Lung (tissue), 12 donors: ENCODE measurements around the gene MED12L. TPM values are rescaled to one million over a fixed set of nuclear protein-coding genes. Genes with fewer than 3 reads are reported as not detected.

ENCODE experiments used
- ATAC-seq: fragments of 200-7000 bp; cut with Tn5 transposase; one replicate; pipeline ENCODE4 v1.9.1; 2020; ENCODE audit warnings: moderate number of reproducible peaks; ENCODE audit not compliant: insufficient read depth, low FRiP score
- DNase-seq, 3 donors: peaks; one replicate each; pipeline ENCODE4 v3.0.0-alpha.2; 2013 to 2017
- H3K27ac ChIP-seq, 2 donors: one replicate each; pipeline ENCODE4 v1.5.1; 2013; ENCODE audit warnings: mild to moderate bottlenecking in 2 of 2, moderate library complexity in 2 of 2, control low read depth in 1 of 2, inconsistent platforms in 1 of 2, low read depth in 1 of 2, low read length in 1 of 2
- H3K27me3 ChIP-seq, 3 donors: one replicate each; pipeline ENCODE4 v1.5.1; 2013; ENCODE audit warnings: low read length in 2 of 3; ENCODE audit not compliant: control insufficient read depth in 3 of 3, insufficient read depth in 3 of 3
- H3K36me3 ChIP-seq, 4 donors: one replicate each; pipeline ENCODE4 v1.5.1; 2013; ENCODE audit warnings: low read length in 4 of 4, mild to moderate bottlenecking in 1 of 4, moderate library complexity in 1 of 4; ENCODE audit not compliant: control insufficient read depth in 4 of 4, insufficient read depth in 4 of 4
- H3K4me1 ChIP-seq, 5 donors: one replicate each; pipeline ENCODE4 v1.5.1; 2013; ENCODE audit warnings: low read length in 5 of 5, mild to moderate bottlenecking in 2 of 5, moderate library complexity in 1 of 5; ENCODE audit not compliant: control insufficient read depth in 5 of 5, insufficient read depth in 5 of 5
- H3K4me3 ChIP-seq: one replicate; pipeline ENCODE4 v1.5.1; 2013; ENCODE audit warnings: mild to moderate bottlenecking, control low read depth, moderate library complexity
- H3K9ac ChIP-seq, 2 donors: one replicate each; pipeline ENCODE4 v1.5.1; 2013; ENCODE audit warnings: low read length in 2 of 2, control low read depth in 1 of 2; ENCODE audit not compliant: insufficient read depth in 1 of 2
- H3K9me3 ChIP-seq, 4 donors: one replicate each; pipeline ENCODE4 v1.5.1; 2013; ENCODE audit warnings: low read length in 3 of 4, mild to moderate bottlenecking in 1 of 4, moderate library complexity in 1 of 4; ENCODE audit not compliant: control insufficient read depth in 4 of 4, insufficient read depth in 3 of 4
- WGBS, 2 donors: extraction: QIAGEN DNeasy Blood & Tissue Kit; methylation state at CpG; one replicate each; pipeline ENCODE4 v1.1.7; 2013; 5-methylcytosine and 5-hydroxymethylcytosine counted together
- polyA plus RNA-seq, 2 donors: library from polyadenylated mRNA; stranded (reverse); fragments of 200-250 nt; gene quantifications; one replicate each; pipeline ENCODE4 v1.2.1, GENCODE V29; 2013
- total RNA-seq, 2 donors: library from RNA; depleted of rRNA in 1 of 2; stranded (reverse); fragments of >200 nt in 1 of 2; gene quantifications; one replicate each; pipeline ENCODE4 v1.2.1, GENCODE V29; 2014 to 2021
- TF ChIP-seq, protein P1 (sequence below): IDR thresholded peaks from 2 replicates; pipeline ENCODE4 v1.5.1; 2012; ENCODE audit warnings: mild to moderate bottlenecking; ENCODE audit errors: control extremely low read depth, extremely low read depth
- donor health status: control.
- donor health status: control.
- donor health status: Bipolar disorder and iron deficiency.
- donor health status: healthy.
- donor health status: DM: yes; HTN: yes; CAD: no.

MED12L gene
- total and polyA plus RNA-seq, 4 donors, result 0.02 to 0.82 (median 0.30) TPM

DNA sequence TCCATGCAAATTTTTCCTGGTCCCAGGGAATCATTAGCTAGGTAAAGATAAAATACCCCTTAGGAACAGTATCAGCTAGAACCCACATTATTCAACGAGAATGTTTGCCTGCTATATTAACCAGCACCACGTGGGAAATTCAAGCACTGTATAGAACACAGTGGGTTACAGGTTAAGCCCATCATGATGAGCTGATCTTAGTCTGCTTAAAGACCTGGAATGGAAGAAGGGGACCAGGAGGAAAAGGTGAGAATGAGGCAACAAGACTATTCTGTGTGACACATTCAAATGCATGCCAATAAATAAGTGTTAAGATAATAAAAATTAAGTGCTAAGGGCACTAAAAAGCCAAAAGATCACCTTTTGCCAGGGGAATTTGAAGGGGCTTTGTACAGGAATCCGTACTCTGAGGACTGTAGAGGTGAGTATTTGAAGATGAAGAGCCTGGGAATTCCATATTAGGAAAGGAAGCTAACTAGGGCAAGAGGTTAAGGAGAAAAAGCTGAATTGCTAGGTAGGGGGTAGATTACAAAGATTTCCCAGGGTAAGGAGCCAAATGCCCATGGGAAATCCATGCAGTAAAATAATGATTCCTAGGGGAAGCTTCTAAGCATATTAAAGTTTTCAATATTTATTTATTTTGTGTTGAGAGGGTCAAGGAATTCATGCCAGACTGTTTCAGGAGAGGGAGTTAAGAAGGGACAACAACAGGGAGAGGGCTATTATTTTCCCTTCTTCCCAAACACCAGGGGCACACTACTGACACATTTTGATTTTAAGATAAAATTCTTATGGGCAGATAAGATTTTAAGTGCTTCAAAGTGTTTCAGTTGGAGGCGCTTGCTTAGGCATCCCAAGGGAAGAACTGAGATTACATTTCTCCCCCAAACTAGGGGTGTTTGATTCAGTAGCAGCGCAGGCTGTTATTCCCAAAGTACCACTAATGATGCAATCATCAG is 2.3 kb upstream of the MED12L start:
- Histone ChIP-seq H3K36me3 (no peaks in the 10 kb centered on the region), H3K4me1 (peaks cover 0 to 12% (median 0%) of the 10 kb centered on the region in 5 donors), H3K9me3 (no peaks in the 10 kb centered on the region), H3K4me3 (no peak overlapping the region), H3K27ac (no peak overlapping the region), H3K9ac (no peak overlapping the region), H3K27me3 (peaks cover 7 to 34% (median 17%) of the 10 kb centered on the region in 3 donors)
- no peak for ATAC-seq
- TF ChIP-seq, protein P1, sequence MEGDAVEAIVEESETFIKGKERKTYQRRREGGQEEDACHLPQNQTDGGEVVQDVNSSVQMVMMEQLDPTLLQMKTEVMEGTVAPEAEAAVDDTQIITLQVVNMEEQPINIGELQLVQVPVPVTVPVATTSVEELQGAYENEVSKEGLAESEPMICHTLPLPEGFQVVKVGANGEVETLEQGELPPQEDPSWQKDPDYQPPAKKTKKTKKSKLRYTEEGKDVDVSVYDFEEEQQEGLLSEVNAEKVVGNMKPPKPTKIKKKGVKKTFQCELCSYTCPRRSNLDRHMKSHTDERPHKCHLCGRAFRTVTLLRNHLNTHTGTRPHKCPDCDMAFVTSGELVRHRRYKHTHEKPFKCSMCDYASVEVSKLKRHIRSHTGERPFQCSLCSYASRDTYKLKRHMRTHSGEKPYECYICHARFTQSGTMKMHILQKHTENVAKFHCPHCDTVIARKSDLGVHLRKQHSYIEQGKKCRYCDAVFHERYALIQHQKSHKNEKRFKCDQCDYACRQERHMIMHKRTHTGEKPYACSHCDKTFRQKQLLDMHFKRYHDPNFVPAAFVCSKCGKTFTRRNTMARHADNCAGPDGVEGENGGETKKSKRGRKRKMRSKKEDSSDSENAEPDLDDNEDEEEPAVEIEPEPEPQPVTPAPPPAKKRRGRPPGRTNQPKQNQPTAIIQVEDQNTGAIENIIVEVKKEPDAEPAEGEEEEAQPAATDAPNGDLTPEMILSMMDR, result no peak
- WGBS, 2 donors, result 50 to 66% methylated on average over 5 of the region's 5 CpGs
- no peak for DNase-seq

DNA sequence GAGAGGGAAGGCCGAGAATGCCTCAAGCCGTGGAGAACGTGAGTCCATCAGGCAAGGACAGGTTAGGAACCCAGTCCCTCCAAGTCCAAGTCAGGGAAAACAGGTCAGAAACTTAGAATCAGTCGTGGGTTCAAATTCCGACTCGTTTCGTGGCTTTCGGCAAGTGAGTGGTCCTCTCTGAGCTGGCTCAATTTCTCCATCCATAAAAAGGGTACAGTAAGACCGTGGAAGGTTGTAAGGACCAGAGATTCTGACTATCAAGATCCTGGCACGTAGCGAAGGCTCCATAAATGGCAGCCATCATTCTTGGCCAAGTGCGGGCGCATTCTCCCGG is 604 bp upstream of the MED12L start:
- Histone ChIP-seq H3K4me1 (peaks cover 0 to 12% (median 0%) of the 10 kb centered on the region in 5 donors), H3K27me3 (peaks cover 7 to 37% (median 17%) of the 10 kb centered on the region in 3 donors), H3K36me3 (no peaks in the 10 kb centered on the region), H3K4me3 (peak overlapping the region; percentile 43), H3K9ac (no peak overlapping the region), H3K9me3 (no peaks in the 10 kb centered on the region), H3K27ac (no peak overlapping the region)
- 40 to 43% methylated on average over 14 of the region's 14 CpGs for WGBS, 2 donors
- no peak for DNase-seq
- TF ChIP-seq, protein P1, result no peak
- no peak for ATAC-seq

DNA sequence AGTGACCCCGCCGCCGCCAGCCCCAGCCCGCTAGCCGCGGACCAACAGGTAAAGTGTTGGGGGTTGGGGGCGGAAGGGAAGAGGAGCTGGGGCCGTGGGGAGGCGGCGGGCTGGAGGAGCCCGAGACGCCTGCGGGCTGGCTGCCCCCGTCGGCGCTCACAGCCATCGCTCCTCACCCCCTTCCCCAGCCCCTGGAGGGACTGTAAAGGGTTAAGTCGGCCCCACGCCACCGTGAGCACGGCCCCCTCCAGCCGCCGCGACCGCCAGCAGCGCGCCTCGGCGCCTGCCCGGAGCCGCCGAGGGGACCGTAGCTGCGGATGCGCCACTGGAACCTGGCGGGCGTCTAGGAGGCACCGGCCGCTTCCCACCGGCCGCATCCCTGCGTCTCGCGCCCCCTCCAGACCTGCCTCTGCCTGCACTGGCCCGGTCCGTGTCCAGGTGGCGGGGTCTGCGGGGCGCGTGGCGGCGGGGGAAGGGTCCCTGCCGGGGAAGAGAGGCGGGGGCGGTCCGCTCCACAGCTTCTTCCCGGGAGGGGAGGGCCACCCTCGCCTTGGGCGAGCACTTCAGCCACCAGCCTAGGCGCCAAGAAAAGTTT is 522 bp downstream of the MED12L start:
- Histone ChIP-seq H3K36me3 (no peaks in the 10 kb centered on the region), H3K4me3 (peak overlapping the region; percentile 39), H3K9me3 (no peaks in the 10 kb centered on the region), H3K4me1 (peaks cover 0 to 12% (median 0%) of the 10 kb centered on the region in 5 donors), H3K9ac (no peak overlapping the region), H3K27me3 (peaks cover 7 to 37% (median 17%) of the 10 kb centered on the region in 3 donors), H3K27ac (no peak overlapping the region)
- WGBS, 2 donors, result 1% methylated on average over 40 to 60 of the region's 60 CpGs
- TF ChIP-seq, protein P1, result no peak
- DNase-seq, result peak; percentile 27 to 47 (median 33)
- peak; percentile 35 for ATAC-seq
